GM12878 (cell line): ENCODE results near the gene KCNMB2. TPM values are rescaled to one million over a fixed set of nuclear protein-coding genes. Genes with fewer than 3 reads are reported as not detected.
"Not testable (repeated sequence)": the region's sequence is repeated elsewhere in the genome, so short reads cannot be mapped to it uniquely, and the experiment has no call there.

Source experiments
- ATAC-seq: fragments of 200-7000 bp; cut with Tn5 transposase; 3 replicates; pipeline ENCODE4 v1.9.1; 2020; ENCODE audit warnings: mild to moderate bottlenecking, moderate library complexity
- BruUV-seq: library from RNA; stranded (reverse); fragments of 400-500 nt; replicated peaks from 2 replicates; lab custom pipeline; 2021; lab: Mats Ljungman, UMichigan
- CTCF ChIA-PET: fragments of 300-600 bp; sonication (Branson Sonifier 250); formaldehyde crosslinking; extraction: SDS; loops from one replicate; lab custom pipeline; 2021; ENCODE audit warnings: inconsistent platforms; lab: Yijun Ruan, JAX
- POLR2A ChIA-PET: fragments of 350-600 bp; formaldehyde crosslinking; extraction: SDS; loops from one replicate; lab custom pipeline; 2021; ENCODE audit warnings: inconsistent platforms; lab: Charles Lee
- RAD21 ChIA-PET: fragments of 300-600 bp; sonication (Branson Sonifier 250); formaldehyde crosslinking; loops from one replicate; lab custom pipeline; 2023; ENCODE audit warnings: antibody characterized with exemption; ENCODE audit not compliant: unreplicated experiment; lab: Charles Lee
- SMC1A ChIA-PET: fragments of 300-600 bp; sonication (Branson Sonifier 250); formaldehyde crosslinking; loops from one replicate; lab custom pipeline; 2023; ENCODE audit not compliant: unreplicated experiment, uncharacterized antibody; lab: Charles Lee
- DNase-seq: peaks from one replicate; pipeline ENCODE4 v3.0.0-alpha.2; 2011; ENCODE audit warnings: low read depth, low spot score
- FAIRE-seq: peaks from 3 replicates; lab custom pipeline; 2011; peaks lifted over from hg19 to GRCh38; lab: Jason Lieb, UNC
- H2AFZ ChIP-seq: 2 replicates; pipeline ENCODE4 v1.6.0; 2011; ENCODE audit warnings: low read depth, low read length, control low read depth; ENCODE audit not compliant: control insufficient read depth
- H3K27ac ChIP-seq: 2 replicates; pipeline ENCODE4 v1.5.1; 2011; ENCODE audit warnings: control low read depth; ENCODE audit not compliant: control insufficient read depth, insufficient read depth
- H3K27me3 ChIP-seq, 2 experiments: replicated peaks in 1 of 2; 2 replicates each; pipeline versions ENCODE4 v1.6.0 to v1.6.1; 2011; ENCODE audit warnings: low read length in 1 of 2; ENCODE audit not compliant: control insufficient read depth in 2 of 2, insufficient read depth in 2 of 2
- H3K36me3 ChIP-seq, 2 experiments: 2 replicates each; pipeline ENCODE4 v1.5.1; 2011; ENCODE audit warnings: low read length in 1 of 2; ENCODE audit not compliant: control insufficient read depth in 2 of 2, insufficient read depth in 2 of 2
- H3K4me1 ChIP-seq: 2 replicates; pipeline ENCODE4 v1.6.1; 2011; ENCODE audit warnings: mild to moderate bottlenecking, low read length, moderate library complexity, mixed read lengths; ENCODE audit not compliant: control insufficient read depth, insufficient read depth
- H3K4me2 ChIP-seq: 2 replicates; pipeline ENCODE4 v1.6.0; 2011; ENCODE audit warnings: control low read depth; ENCODE audit not compliant: control insufficient read depth, insufficient read depth
- H3K4me3 ChIP-seq: fragments of 200-600 bp; sonication (generic); 2 replicates; pipeline ENCODE4 v1.5.1; 2016
- H3K79me2 ChIP-seq: 2 replicates; pipeline ENCODE4 v1.6.0; 2011; ENCODE audit warnings: low read length; ENCODE audit not compliant: control insufficient read depth, insufficient read depth
- H3K9ac ChIP-seq: 2 replicates; pipeline ENCODE4 v1.8.0; 2011; ENCODE audit warnings: low read length, control low read depth, mixed read lengths; ENCODE audit not compliant: control insufficient read depth, insufficient read depth
- H3K9me3 ChIP-seq: replicated peaks from 3 replicates; pipeline ENCODE4 v1.5.1; 2011; ENCODE audit warnings: mild to moderate bottlenecking, low read length; ENCODE audit not compliant: control insufficient read depth, insufficient read depth
- H4K20me1 ChIP-seq: 2 replicates; pipeline ENCODE4 v1.6.0; 2011; ENCODE audit not compliant: control insufficient read depth, insufficient read depth
- CEBPB ChIP-seq, 2 experiments: fragments of 150-350 bp in 1 of 2; IDR thresholded peaks; 2 replicates each; pipeline ENCODE4 v1.6.1; 2012 to 2014; ENCODE audit warnings: low read depth in 2 of 2, low read length in 2 of 2, borderline replicate concordance in 1 of 2, inconsistent platforms in 1 of 2
- EED ChIP-seq: sonication (generic); IDR thresholded peaks from 2 replicates; pipeline ENCODE4 v1.6.1; 2016; ENCODE audit warnings: antibody characterized with exemption, low read depth
- HDGF ChIP-seq: fragments of 450-650 bp; IDR thresholded peaks from 2 replicates; pipeline ENCODE4 v1.6.1; 2016; ENCODE audit warnings: antibody characterized with exemption
- POLR2AphosphoS2 ChIP-seq: IDR thresholded peaks from 2 replicates; pipeline ENCODE4 v1.6.1; 2011; ENCODE audit warnings: low read depth, mild to moderate bottlenecking, low read length, improper control_type of control experiment, moderate library complexity
- POLR2AphosphoS5 ChIP-seq: IDR thresholded peaks from 2 replicates; pipeline ENCODE4 v1.6.1; 2011; ENCODE audit warnings: mild to moderate bottlenecking, low read length, inconsistent platforms
- POU2F2 ChIP-seq: IDR thresholded peaks from 3 replicates; pipeline ENCODE4 v1.6.1; 2011; ENCODE audit warnings: low read depth, mild to moderate bottlenecking, low read length, borderline replicate concordance
- RELA ChIP-seq: fragments of 450-650 bp; IDR thresholded peaks from 2 replicates; pipeline ENCODE4 v1.8.0; 2014; ENCODE audit warnings: borderline replicate concordance; ENCODE audit not compliant: partially characterized antibody
- SIN3A ChIP-seq: IDR thresholded peaks from 2 replicates; pipeline ENCODE4 v1.6.1; 2012; ENCODE audit warnings: low read depth, low read length, improper control_type of control experiment
- WGBS: methylation state at CpG from one replicate; pipeline ENCODE4 v1.1.6; 2016; ENCODE audit warnings: low lambda C conversion rate; ENCODE audit not compliant: insufficient replicate concordance, insufficient coverage; ENCODE audit errors: missing lambda C conversion rate; 5-methylcytosine and 5-hydroxymethylcytosine counted together
- in situ Hi-C: fragments of 300-500 bp; cut with MboI; formaldehyde crosslinking; loops from 9 replicates; pipeline ENCODE4 v1.14.3; 2018; ENCODE audit warnings: mixed read lengths
- intact Hi-C: fragments of 100-400 bp; cut with micrococcal nuclease; formaldehyde crosslinking; loops from one replicate; pipeline ENCODE4 v1.14.2; 2022; ENCODE audit not compliant: unreplicated experiment
- polyA plus RNA-seq, 11 experiments: library from polyadenylated mRNA; depleted of rRNA in 4 of 11; unstranded in 6 of 11; stranded (reverse) in 5 of 11; fragments of >200 nt; fragmentation: Nextera tagmentation in 4 of 11; fragmentation: Illumina TruSeq in 1 of 11; extraction: Ambion mirVana in 4 of 11; extraction: Trizol in 1 of 11; gene quantifications; 1 replicate in 1 of 11; 2 replicates in 10 of 11; pipeline versions ENCODE4 v1.2.1 to v1.2.3, GENCODE V29; 2011 to 2016; ENCODE audit warnings: inconsistent platforms in 2 of 11, missing spikeins in 2 of 11, low read depth in 1 of 11
- total RNA-seq, 4 experiments: library from RNA; depleted of rRNA in 3 of 4; stranded (reverse); fragments of >200 nt in 3 of 4; fragmentation: Illumina TruSeq in 1 of 4; extraction: Trizol in 1 of 4; gene quantifications; 2 replicates each; pipeline versions ENCODE4 v1.2.1 to v1.2.3, GENCODE V29; 2013 to 2021

The KCNMB2 gene
- total and polyA plus RNA-seq, 10 of the 15 experiments (the other 5 are each of a cell fraction or from before 2014, with no cell fraction given) = 0.22 to 18.8 (median 11.0) TPM

GRCh38 chr3:178741020-178741419 lies 204.8 kb downstream of the KCNMB2 start:
- no peak for FAIRE-seq
- in situ Hi-C loops = no loop called here
- no peak overlapping the region for H2AFZ ChIP-seq
- 58% methylated on average over 2 of the region's 2 CpGs for WGBS
- ChIA-PET CTCF (no interaction called here), SMC1A (no interaction called here), POLR2A (no interaction called here), RAD21 (no interaction called here)
- H3K36me3 ChIP-seq = no peaks in the 10 kb centered on the region
- intact Hi-C loops = no loop called here
- no peaks in the 10 kb centered on the region for H3K27me3 ChIP-seq
- no TSS peak for BruUV-seq
- no peaks in the 10 kb centered on the region for H3K4me1 ChIP-seq
- H4K20me1 ChIP-seq = no peaks in the 10 kb centered on the region
- TF ChIP-seq POLR2AphosphoS2 = no peak
- no peak for TF ChIP-seq RELA
- no peak for TF ChIP-seq HDGF
- no peak for TF ChIP-seq POU2F2
- no peaks in the 10 kb centered on the region; the same call in 1 of the 3 replicates for H3K9me3 ChIP-seq
- H3K9ac ChIP-seq = no peak overlapping the region
- no peak overlapping the region for H3K4me2 ChIP-seq
- no peak overlapping the region for H3K27ac ChIP-seq
- ATAC-seq = no peak
- H3K4me3 ChIP-seq = no peak overlapping the region
- no peaks in the 10 kb centered on the region for H3K79me2 ChIP-seq
- DNase-seq = no peak

DNA sequence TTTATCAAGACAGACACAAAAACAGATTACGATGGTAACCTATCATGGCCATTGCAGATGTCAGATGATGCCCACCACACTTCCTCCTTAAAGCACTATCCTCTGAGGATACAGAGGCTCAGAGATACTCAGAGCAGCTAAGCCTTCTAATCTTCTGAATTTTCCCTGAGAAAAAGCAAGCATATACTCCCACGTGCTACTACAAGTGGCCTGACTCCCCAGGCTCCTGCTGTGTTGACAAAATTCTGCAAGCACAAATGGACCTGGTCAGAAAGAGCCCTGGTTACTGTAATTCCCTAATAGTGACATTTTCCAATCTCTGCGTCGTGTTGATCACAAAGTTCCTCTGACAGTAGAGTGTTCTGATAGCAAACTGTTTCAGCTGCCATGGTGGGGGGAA lies 207.1 kb downstream of the KCNMB2 start:
- WGBS = 49% methylated on average over 4 of the region's 4 CpGs
- TF ChIP-seq POLR2AphosphoS5 = no peak
- TF ChIP-seq POLR2AphosphoS2 = no peak
- no peak for TF ChIP-seq CEBPB (IDR thresholded peaks at IDR 0.05; ENCODE audit: borderline replicate concordance in 1 of 2, low read depth in 2 of 2, low read length in 2 of 2)
- TF ChIP-seq EED = no peak
- TF ChIP-seq SIN3A = no peak
- Histone ChIP-seq H3K27ac (no peak overlapping the region), H3K4me3 (no peak overlapping the region), H3K4me2 (no peak overlapping the region), H3K36me3 (no peaks in the 10 kb centered on the region), H3K4me1 (no peaks in the 10 kb centered on the region), H4K20me1 (no peaks in the 10 kb centered on the region), H3K9ac (no peak overlapping the region), H3K27me3 (no peaks in the 10 kb centered on the region), H3K9me3 (no peaks in the 10 kb centered on the region; the same call in 1 of the 3 replicates), H3K79me2 (no peaks in the 10 kb centered on the region), H2AFZ (no peak overlapping the region)
- POLR2A ChIA-PET = no interaction called here
- FAIRE-seq (no peak), ATAC-seq (no peak), DNase-seq (no peak)
- RAD21 ChIA-PET = no interaction called here
- no TSS peak for BruUV-seq
- SMC1A ChIA-PET = interaction anchor here (0.9 kb wide), 1 partner anchor 138 kb away, joined by 3 read pairs; no protein-coding TSS in a partner anchor
- in situ Hi-C loops (no loop called here), intact Hi-C loops (no loop called here)
- CTCF ChIA-PET = no interaction called here

DNA sequence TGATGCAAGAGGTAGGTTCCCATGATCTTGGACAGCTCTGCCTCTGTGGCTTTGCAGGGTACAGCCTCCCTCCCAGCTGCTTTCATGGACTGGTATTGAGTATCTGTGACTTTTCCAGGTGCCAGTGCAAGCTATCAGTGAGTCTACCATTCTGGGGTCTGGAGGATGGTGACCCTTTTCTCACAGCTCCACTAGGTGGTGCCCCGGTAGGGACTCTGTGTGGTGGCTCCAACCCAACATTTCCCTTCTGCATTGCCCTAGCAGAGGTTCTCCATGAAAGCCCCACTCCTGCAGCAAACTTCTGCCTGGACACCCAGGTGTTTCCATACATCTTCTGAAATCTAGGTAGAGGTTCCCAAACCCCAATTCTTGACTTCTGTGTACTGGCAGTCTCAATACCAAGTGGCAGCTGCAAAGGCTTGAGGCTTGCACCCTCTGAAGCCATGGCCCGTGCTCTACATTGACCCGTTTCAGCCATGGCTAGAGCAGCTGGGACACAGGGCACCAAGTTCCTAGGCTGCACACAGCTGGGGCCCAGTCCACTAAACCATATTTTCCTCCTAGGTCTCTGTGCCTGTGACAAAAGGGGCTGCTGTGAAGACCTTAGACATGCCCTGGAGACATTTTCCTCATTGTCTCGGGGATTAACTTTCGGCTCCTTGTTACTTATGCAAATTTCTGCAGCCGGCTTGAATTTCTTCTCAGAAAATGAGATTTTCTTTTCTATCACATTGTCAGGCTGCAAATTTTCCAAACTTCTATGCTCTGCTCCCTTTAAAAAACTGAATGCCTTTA lies 209.8 kb downstream of the KCNMB2 start:
- FAIRE-seq, H3K4me3 ChIP-seq, H3K9ac ChIP-seq, POLR2A ChIA-PET, in situ Hi-C loops, H4K20me1 ChIP-seq, CTCF ChIA-PET, H3K4me1 ChIP-seq, H3K4me2 ChIP-seq, H3K27me3 ChIP-seq, ATAC-seq, H3K27ac ChIP-seq, RAD21 ChIA-PET, H3K9me3 ChIP-seq, H3K79me2 ChIP-seq, H2AFZ ChIP-seq, DNase-seq, H3K36me3 ChIP-seq, BruUV-seq, SMC1A ChIA-PET, intact Hi-C loops: not testable (repeated sequence)
- WGBS = 56% methylated on average over 6 of the region's 6 CpGs
